WERI-Rb-1 (cell line): ENCODE results near the gene CAPN9.

Source experiments
- DNase-seq: peaks from one replicate; pipeline ENCODE4 v3.0.0-alpha.2; 2020
- H3K27ac ChIP-seq: fragments of 250-450 bp; sonication (Bioruptor Pico); 2 replicates; pipeline ENCODE4 v1.5.1; 2020; ENCODE audit warnings: mild to moderate bottlenecking, moderate library complexity
- H3K27me3 ChIP-seq: fragments of 250-450 bp; sonication (Bioruptor Pico); 2 replicates; pipeline ENCODE4 v1.5.1; 2021; ENCODE audit warnings: mild to moderate bottlenecking, low read depth, moderate library complexity; ENCODE audit not compliant: insufficient read depth, severe bottlenecking
- H3K36me3 ChIP-seq: fragments of 250-450 bp; sonication (Bioruptor Pico); 2 replicates; pipeline ENCODE4 v1.5.1; 2020; ENCODE audit warnings: mild to moderate bottlenecking, moderate library complexity
- H3K4me3 ChIP-seq: 2 replicates; pipeline ENCODE4 v1.5.1; 2011; ENCODE audit warnings: low read depth, mild to moderate bottlenecking, control low read depth, low read length
- H3K9me3 ChIP-seq: fragments of 250-450 bp; sonication (Bioruptor Pico); 2 replicates; pipeline ENCODE4 v1.5.1; 2021; ENCODE audit warnings: mild to moderate bottlenecking, moderate library complexity; ENCODE audit not compliant: severe bottlenecking
- CTCF ChIP-seq: IDR thresholded peaks from 2 replicates; pipeline ENCODE4 v1.5.1; 2011; ENCODE audit warnings: low read depth, mild to moderate bottlenecking, control low read depth, inconsistent platforms, low read length

The CAPN9 gene

DNA sequence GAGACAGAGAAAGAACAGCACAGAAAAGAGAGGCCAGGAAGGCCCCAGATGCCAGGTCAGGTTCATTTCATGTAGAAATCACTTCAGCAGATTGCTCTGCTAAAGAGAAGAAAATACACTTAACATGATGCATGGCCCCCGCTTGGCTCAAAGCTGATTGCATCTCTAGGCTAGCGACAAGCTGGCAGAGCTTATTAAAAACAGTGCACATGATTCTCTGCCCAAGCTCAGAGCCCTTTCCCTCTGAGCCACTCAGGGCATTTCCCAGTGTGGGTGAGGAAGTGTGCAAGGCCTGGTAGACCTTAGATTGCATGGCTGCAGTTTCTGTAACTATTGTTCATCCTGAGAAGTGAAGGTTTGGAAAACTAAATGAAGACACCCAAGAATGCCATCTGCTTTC, 3.3 kb upstream of the CAPN9 start:
- TF ChIP-seq CTCF, result no peak
- Histone ChIP-seq H3K36me3 (no peaks in the 10 kb centered on the region), H3K27me3 (no peaks in the 10 kb centered on the region), H3K9me3 (no peaks in the 10 kb centered on the region), H3K27ac (no peak overlapping the region), H3K4me3 (no peak overlapping the region)
- no peak for DNase-seq

- no peak for TF ChIP-seq CTCF
These were observed 2.8 kb upstream of the CAPN9 start for GRCh38 chr1:230744382-230744781.

GRCh38 chr1:230745071-230745470, 2.1 kb upstream of the CAPN9 start:
- Histone ChIP-seq H3K9me3 (no peaks in the 10 kb centered on the region), H3K27me3 (no peaks in the 10 kb centered on the region), H3K4me3 (no peak overlapping the region), H3K36me3 (no peaks in the 10 kb centered on the region), H3K27ac (no peak overlapping the region)
- peak; percentile 58 for DNase-seq
- TF ChIP-seq CTCF, result peak; percentile 10; the same call in 1 of the 2 replicates

More at GRCh38 chr1:230744382-230744781, 2.8 kb upstream of the CAPN9 start:
- Histone ChIP-seq H3K36me3 (no peaks in the 10 kb centered on the region), H3K27ac (no peak overlapping the region), H3K4me3 (no peak overlapping the region), H3K9me3 (no peaks in the 10 kb centered on the region), H3K27me3 (no peaks in the 10 kb centered on the region)
- no peak for DNase-seq

GRCh38 chr1:230746617-230747016, 571 bp upstream of the CAPN9 start:
- Histone ChIP-seq H3K36me3 (no peaks in the 10 kb centered on the region), H3K4me3 (no peak overlapping the region), H3K27me3 (no peaks in the 10 kb centered on the region), H3K27ac (no peak overlapping the region), H3K9me3 (no peaks in the 10 kb centered on the region)
- TF ChIP-seq CTCF, result no peak
- DNase-seq, result no peak

DNA sequence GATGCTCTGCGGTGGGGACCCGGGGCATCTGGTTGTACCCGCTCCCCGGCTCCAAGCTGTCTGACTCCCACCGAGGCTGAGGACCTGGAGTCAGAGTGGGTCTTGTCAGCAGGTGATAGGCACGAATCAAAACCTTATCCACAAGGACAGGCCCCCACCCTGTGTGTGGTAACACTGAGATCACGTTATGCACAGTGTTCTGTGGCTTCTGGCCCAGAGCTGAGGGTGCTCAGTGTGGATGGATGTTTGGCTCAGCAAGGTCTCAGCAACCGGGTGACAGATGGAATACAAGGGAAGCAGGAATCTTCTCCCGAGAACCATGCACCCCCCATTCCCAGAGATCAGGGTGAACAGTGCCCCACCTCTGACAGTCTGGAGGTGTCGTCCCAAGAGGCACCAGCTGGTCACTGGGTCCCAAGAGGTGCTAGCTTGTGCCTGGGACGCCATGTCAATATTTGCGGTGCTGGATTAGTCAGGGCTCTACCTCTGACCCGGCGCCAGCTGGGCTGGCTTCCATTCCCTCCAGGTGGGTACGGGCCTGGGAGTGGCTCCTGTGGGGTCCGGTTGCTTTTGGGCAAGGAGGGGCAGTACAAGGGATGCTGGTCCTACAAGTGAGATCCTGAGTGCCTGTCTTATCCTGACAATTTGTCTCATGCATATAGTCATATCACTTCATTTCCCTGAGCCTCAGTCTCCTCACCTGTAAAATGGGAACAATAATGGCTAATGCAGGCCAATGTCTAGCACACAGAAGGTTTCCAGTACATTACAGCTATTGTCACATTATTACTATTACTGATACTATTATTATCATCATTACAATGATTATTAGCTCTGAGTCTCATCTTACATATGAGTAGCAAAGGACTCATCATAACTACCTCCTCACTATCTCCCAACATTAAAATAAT, 957 bp downstream of the CAPN9 start:
- Histone ChIP-seq H3K9me3 (no peaks in the 10 kb centered on the region), H3K36me3 (no peaks in the 10 kb centered on the region), H3K27ac (no peak overlapping the region), H3K4me3 (no peak overlapping the region), H3K27me3 (no peaks in the 10 kb centered on the region)
- DNase-seq, result no peak
- TF ChIP-seq CTCF, result no peak
